ENCODE measurements around the gene KIF23.
A peak's percentile ranks its signal among the peaks of the same experiment; 100 is the strongest.

The KIF23 gene

GRCh38 chr15:69451951-69452691, 38.0 kb downstream of the KIF23 start:
- Histone ChIP-seq H2AFZ (ENCODE audit: low read depth) (peak overlapping the region; percentile 64), H4K20me1 (ENCODE audit: insufficient read depth) (peaks cover 24% of the 10 kb centered on the region), H3K4me1 (ENCODE audit: low read depth, poor library complexity, severe bottlenecking) (peaks cover 11% of the 10 kb centered on the region), H3K27me3 (ENCODE audit: insufficient read depth, low read depth) (no peaks in the 10 kb centered on the region), H3K36me3 (ENCODE audit: insufficient read depth) (peaks cover 23% of the 10 kb centered on the region), H3K4me2 (peak overlapping the region; percentile 55), H3K9ac (peak overlapping the region; percentile 95; the same call in 1 of the 2 replicates), H3K79me2 (ENCODE audit: insufficient read depth, low read depth) (peaks cover 30% of the 10 kb centered on the region), H3K4me3 (IDR thresholded peaks at IDR 0.05; ENCODE audit: insufficient read depth, low read depth, low read length) (no peak overlapping the region), H3K27ac (peak overlapping the region; percentile 89; the same call in 1 of the 2 replicates)
- TF ChIP-seq, protein P1, sequence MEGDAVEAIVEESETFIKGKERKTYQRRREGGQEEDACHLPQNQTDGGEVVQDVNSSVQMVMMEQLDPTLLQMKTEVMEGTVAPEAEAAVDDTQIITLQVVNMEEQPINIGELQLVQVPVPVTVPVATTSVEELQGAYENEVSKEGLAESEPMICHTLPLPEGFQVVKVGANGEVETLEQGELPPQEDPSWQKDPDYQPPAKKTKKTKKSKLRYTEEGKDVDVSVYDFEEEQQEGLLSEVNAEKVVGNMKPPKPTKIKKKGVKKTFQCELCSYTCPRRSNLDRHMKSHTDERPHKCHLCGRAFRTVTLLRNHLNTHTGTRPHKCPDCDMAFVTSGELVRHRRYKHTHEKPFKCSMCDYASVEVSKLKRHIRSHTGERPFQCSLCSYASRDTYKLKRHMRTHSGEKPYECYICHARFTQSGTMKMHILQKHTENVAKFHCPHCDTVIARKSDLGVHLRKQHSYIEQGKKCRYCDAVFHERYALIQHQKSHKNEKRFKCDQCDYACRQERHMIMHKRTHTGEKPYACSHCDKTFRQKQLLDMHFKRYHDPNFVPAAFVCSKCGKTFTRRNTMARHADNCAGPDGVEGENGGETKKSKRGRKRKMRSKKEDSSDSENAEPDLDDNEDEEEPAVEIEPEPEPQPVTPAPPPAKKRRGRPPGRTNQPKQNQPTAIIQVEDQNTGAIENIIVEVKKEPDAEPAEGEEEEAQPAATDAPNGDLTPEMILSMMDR (conservative IDR thresholded peaks at IDR 0.05; ENCODE audit: low read depth, low read length) = no peak

GRCh38 chr15:69452692-69453521, 38.8 kb downstream of the KIF23 start, which contains the start of gene RPLP1:
Gene RPLP1 (plus strand): TSS chr15:69452818. CDS start chr15:69452949, 131 bp downstream.
- Histone ChIP-seq H3K4me1 (ENCODE audit: low read depth, poor library complexity, severe bottlenecking) (peaks cover 11% of the 10 kb centered on the region), H3K36me3 (ENCODE audit: insufficient read depth) (peaks cover 21% of the 10 kb centered on the region), H2AFZ (ENCODE audit: low read depth) (peak within 1 kb of the TSS; percentile 64), H3K4me2 (peak within 1 kb of the TSS; percentile 87), H3K4me3 (IDR thresholded peaks at IDR 0.05; ENCODE audit: insufficient read depth, low read depth, low read length) (no peak within 1 kb of the TSS), H4K20me1 (ENCODE audit: insufficient read depth) (peaks cover 24% of the 10 kb centered on the region), H3K79me2 (ENCODE audit: insufficient read depth, low read depth) (peaks cover 30% of the 10 kb centered on the region), H3K27me3 (ENCODE audit: insufficient read depth, low read depth) (no peaks in the 10 kb centered on the region), H3K27ac (peak within 1 kb of the TSS; percentile 89), H3K9ac (peak within 1 kb of the TSS; percentile 95)
- TF ChIP-seq, protein P1 (conservative IDR thresholded peaks at IDR 0.05; ENCODE audit: low read depth, low read length) = no peak

DNA sequence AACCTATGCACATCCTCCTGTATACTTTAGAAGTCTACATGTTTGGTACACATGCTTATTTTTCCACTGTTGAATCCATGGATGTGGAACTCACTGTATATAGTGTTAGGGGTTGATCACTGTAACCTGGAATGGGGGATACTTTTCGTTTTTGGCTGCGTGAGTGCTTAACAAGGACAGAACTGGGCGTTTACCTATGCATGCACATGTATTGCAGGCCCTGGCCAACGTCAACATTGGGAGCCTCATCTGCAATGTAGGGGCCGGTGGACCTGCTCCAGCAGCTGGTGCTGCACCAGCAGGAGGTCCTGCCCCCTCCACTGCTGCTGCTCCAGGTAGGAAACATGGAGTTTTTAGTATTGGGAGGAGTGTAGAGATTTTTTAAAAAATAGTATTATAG, 40.8 kb downstream of the KIF23 start:
- Histone ChIP-seq H3K79me2 (ENCODE audit: insufficient read depth, low read depth) (peaks cover 30% of the 10 kb centered on the region), H3K9ac (no peak overlapping the region), H4K20me1 (ENCODE audit: insufficient read depth) (peaks cover 24% of the 10 kb centered on the region), H3K27me3 (ENCODE audit: insufficient read depth, low read depth) (no peaks in the 10 kb centered on the region), H3K4me3 (IDR thresholded peaks at IDR 0.05; ENCODE audit: insufficient read depth, low read depth, low read length) (no peak overlapping the region), H3K36me3 (ENCODE audit: insufficient read depth) (peaks cover 21% of the 10 kb centered on the region), H3K4me1 (ENCODE audit: low read depth, poor library complexity, severe bottlenecking) (peaks cover 11% of the 10 kb centered on the region), H3K4me2 (peak overlapping the region; percentile 87), H3K27ac (no peak overlapping the region; the same call in 1 of the 2 replicates), H2AFZ (ENCODE audit: low read depth) (no peak overlapping the region)
- TF ChIP-seq, protein P1 (conservative IDR thresholded peaks at IDR 0.05; ENCODE audit: low read depth, low read length) = no peak

DNA sequence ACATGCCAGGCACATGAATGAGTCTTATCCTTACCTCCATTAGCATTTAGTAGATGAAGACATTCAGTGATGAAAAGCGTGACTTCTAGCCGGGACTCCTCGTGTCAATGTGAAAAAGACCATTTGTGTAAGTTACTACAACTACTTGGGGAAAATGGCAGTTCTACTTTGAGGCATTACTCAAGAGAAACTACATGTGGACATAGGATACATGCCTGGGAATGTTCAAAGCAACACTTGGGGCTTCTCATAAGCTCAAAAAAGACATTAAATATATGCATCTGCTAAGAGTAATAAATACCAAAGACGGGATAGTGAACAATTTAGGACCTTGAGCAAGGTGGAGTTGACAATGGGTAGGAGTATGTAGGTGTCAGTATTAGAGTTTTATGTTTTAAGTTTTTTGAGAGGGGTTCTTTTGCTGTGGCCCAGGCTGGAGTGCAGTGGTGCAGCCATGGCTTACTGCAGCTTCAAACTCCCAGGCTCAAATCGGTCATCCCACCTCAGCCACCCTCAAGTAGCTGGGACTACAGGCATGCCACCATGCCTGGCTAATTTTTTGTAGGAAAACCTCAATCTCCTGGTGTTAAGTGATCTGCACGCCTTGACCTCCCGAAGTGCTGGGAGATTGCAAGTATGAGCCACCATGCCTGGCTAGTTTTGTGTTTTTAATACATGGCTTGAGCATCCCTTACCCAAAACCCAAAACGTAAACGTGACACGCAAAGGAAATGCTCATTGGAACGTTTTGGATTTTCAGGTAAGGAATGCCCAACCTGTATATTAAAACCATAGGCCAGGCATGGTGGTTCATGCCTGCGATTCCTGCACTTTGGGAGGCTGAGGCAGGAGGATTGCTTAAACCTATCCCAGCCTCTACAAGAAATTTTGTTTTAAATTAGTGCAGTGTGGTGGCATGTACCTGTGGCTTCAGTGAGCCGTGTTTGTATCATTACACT, 42.3 kb downstream of the KIF23 start:
- H3K9ac ChIP-seq = no peak overlapping the region
- peaks cover 11% of the 10 kb centered on the region for H3K4me1 ChIP-seq (ENCODE audit: low read depth, poor library complexity, severe bottlenecking)
- peaks cover 30% of the 10 kb centered on the region for H3K79me2 ChIP-seq (ENCODE audit: insufficient read depth, low read depth)
- H3K27me3 ChIP-seq (ENCODE audit: insufficient read depth, low read depth) = no peaks in the 10 kb centered on the region
- H3K4me3 ChIP-seq (IDR thresholded peaks at IDR 0.05; ENCODE audit: insufficient read depth, low read depth, low read length) = no peak overlapping the region
- H4K20me1 ChIP-seq (ENCODE audit: insufficient read depth) = peaks cover 24% of the 10 kb centered on the region
- no peak overlapping the region; the same call in 1 of the 2 replicates for H3K27ac ChIP-seq
- TF ChIP-seq, protein P1 (conservative IDR thresholded peaks at IDR 0.05; ENCODE audit: low read depth, low read length) = no peak
- H2AFZ ChIP-seq (ENCODE audit: low read depth) = no peak overlapping the region
- no peak overlapping the region for H3K4me2 ChIP-seq
- peaks cover 21% of the 10 kb centered on the region for H3K36me3 ChIP-seq (ENCODE audit: insufficient read depth)
